B cell (primary cell): ENCODE measurements around the gene BCAR1.

Experiments
- EZH2 ChIP-seq: IDR thresholded peaks from 2 replicates; pipeline ENCODE4 v1.6.1; 2012; ENCODE audit warnings: borderline replicate concordance, low read depth, mild to moderate bottlenecking, moderate library complexity, low read length; ENCODE audit not compliant: insufficient read depth, poor library complexity, severe bottlenecking
- TF ChIP-seq, protein P1 (sequence below): fragments of 200-600 bp; IDR thresholded peaks from one replicate; pipeline ENCODE4 v1.8.0; 2022; ENCODE audit warnings: antibody characterized with exemption, mild to moderate bottlenecking

DNA sequence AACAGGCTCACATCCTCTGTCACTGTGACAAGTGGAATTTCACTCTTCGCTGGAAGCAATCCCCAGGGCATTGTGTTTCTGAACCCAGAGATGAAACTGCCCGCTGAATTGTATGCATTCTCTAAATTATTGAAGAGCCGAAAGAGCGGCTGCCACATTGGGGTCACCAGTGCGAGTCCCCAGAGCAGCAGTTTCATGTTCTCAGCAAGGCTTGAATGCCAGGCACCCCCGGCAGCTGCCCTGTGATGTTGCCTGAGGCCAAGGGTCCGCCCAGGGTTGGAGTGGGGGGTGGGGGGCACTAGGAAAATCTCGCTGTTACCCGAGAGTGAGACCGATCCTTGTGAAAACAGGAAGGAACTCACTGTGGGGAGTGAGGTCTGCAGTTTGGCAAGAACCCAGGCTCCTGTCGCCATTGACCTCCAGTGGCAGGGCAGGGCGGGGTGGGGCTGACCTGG, 20.7 kb upstream of the BCAR1 start:
- TF ChIP-seq, protein P1, sequence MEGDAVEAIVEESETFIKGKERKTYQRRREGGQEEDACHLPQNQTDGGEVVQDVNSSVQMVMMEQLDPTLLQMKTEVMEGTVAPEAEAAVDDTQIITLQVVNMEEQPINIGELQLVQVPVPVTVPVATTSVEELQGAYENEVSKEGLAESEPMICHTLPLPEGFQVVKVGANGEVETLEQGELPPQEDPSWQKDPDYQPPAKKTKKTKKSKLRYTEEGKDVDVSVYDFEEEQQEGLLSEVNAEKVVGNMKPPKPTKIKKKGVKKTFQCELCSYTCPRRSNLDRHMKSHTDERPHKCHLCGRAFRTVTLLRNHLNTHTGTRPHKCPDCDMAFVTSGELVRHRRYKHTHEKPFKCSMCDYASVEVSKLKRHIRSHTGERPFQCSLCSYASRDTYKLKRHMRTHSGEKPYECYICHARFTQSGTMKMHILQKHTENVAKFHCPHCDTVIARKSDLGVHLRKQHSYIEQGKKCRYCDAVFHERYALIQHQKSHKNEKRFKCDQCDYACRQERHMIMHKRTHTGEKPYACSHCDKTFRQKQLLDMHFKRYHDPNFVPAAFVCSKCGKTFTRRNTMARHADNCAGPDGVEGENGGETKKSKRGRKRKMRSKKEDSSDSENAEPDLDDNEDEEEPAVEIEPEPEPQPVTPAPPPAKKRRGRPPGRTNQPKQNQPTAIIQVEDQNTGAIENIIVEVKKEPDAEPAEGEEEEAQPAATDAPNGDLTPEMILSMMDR, result no peak
- no peak for TF ChIP-seq EZH2
